NT2/D1 (cell line): Measurements from ENCODE around the gene PPOX.

ENCODE experiments used
- DNase-seq: peaks from one replicate; pipeline ENCODE4 v3.0.0-alpha.2; 2011; ENCODE audit warnings: low read depth, low spot score
- H3K27me3 ChIP-seq: 2 replicates; pipeline ENCODE4 v1.6.0; 2011; ENCODE audit warnings: mild to moderate bottlenecking; ENCODE audit not compliant: insufficient read length, insufficient read depth
- H3K36me3 ChIP-seq: 2 replicates; pipeline ENCODE4 v1.6.1; 2011; ENCODE audit warnings: mild to moderate bottlenecking, low read length, mixed read lengths; ENCODE audit not compliant: insufficient read depth, insufficient read length
- H3K4me1 ChIP-seq: 2 replicates; pipeline ENCODE4 v1.5.1; 2011; ENCODE audit not compliant: insufficient read depth, insufficient read length
- H3K4me3 ChIP-seq: 2 replicates; pipeline ENCODE4 v1.5.1; 2011; ENCODE audit warnings: low read depth; ENCODE audit not compliant: insufficient read length
- H3K9ac ChIP-seq: 2 replicates; pipeline ENCODE4 v1.6.0; 2011; ENCODE audit warnings: low read depth; ENCODE audit not compliant: insufficient read length
- H3K9me3 ChIP-seq: 2 replicates; pipeline ENCODE4 v1.5.1; 2011; ENCODE audit warnings: mild to moderate bottlenecking, low read length; ENCODE audit not compliant: insufficient read depth
- SUZ12 ChIP-seq: IDR thresholded peaks from 2 replicates; pipeline ENCODE4 v1.6.1; 2011; ENCODE audit not compliant: insufficient read length, insufficient read depth; ENCODE audit errors: extremely low read depth
- YY1 ChIP-seq: IDR thresholded peaks from 2 replicates; pipeline ENCODE4 v1.6.1; 2011; ENCODE audit not compliant: insufficient read length, insufficient read depth
- ZNF274 ChIP-seq: IDR thresholded peaks from 2 replicates; pipeline ENCODE4 v1.6.1; 2011; ENCODE audit warnings: mild to moderate bottlenecking, low read depth, low read length

PPOX gene

GRCh38 chr1:161200992-161201835, 35.0 kb downstream of the PPOX start:
- DNase-seq, result no peak
- TF ChIP-seq SUZ12 (no peak), YY1 (no peak), ZNF274 (no peak)
- no peaks in the 10 kb centered on the region for H3K27me3 ChIP-seq
- peak overlapping the region; percentile 96 for H3K9ac ChIP-seq
- H3K4me1 ChIP-seq, result peaks cover 42% of the 10 kb centered on the region
- H3K36me3 ChIP-seq, result peaks cover 35% of the 10 kb centered on the region
- H3K4me3 ChIP-seq, result peak overlapping the region; percentile 83
- H3K9me3 ChIP-seq, result no peaks in the 10 kb centered on the region

GRCh38 chr1:161201836-161202712, 35.8 kb downstream of the PPOX start, which contains the start of gene NDUFS2:
Gene NDUFS2, plus strand, starts transcription at chr1:161202367. Its CDS starts 19 bp downstream, at chr1:161202386.
- TF ChIP-seq SUZ12 (no peak), YY1 (peak; percentile 100)
- peaks cover 36% of the 10 kb centered on the region for H3K4me1 ChIP-seq
- H3K9ac ChIP-seq, result peak within 1 kb of the TSS; percentile 96
- DNase-seq, result peak; percentile 100
- H3K4me3 ChIP-seq, result peak within 1 kb of the TSS; percentile 83
- no peaks in the 10 kb centered on the region for H3K27me3 ChIP-seq
- H3K9me3 ChIP-seq, result no peaks in the 10 kb centered on the region
- H3K36me3 ChIP-seq, result peaks cover 39% of the 10 kb centered on the region

- peaks cover 8% of the 10 kb centered on the region for H3K4me1 ChIP-seq
Observed at GRCh38 chr1:161206411-161207140, 40.4 kb downstream of the PPOX start.

GRCh38 chr1:161207173-161207572, 40.9 kb downstream of the PPOX start:
- Histone ChIP-seq H3K36me3 (peaks cover 85% of the 10 kb centered on the region), H3K9ac (no peak overlapping the region), H3K4me1 (peaks cover 4% of the 10 kb centered on the region), H3K9me3 (no peaks in the 10 kb centered on the region), H3K4me3 (no peak overlapping the region), H3K27me3 (no peaks in the 10 kb centered on the region)
- TF ChIP-seq ZNF274, result no peak
- TF ChIP-seq SUZ12, result no peak
- TF ChIP-seq YY1, result no peak
- DNase-seq, result no peak

More at GRCh38 chr1:161206411-161207140, 40.4 kb downstream of the PPOX start:
- TF ChIP-seq SUZ12 (no peak), YY1 (no peak), ZNF274 (no peak)
- Histone ChIP-seq H3K4me3 (no peak overlapping the region), H3K9ac (no peak overlapping the region), H3K27me3 (no peaks in the 10 kb centered on the region), H3K9me3 (no peaks in the 10 kb centered on the region), H3K36me3 (peaks cover 79% of the 10 kb centered on the region)
- DNase-seq, result no peak

- H3K27me3 ChIP-seq, result no peaks in the 10 kb centered on the region
- no peak overlapping the region for H3K4me3 ChIP-seq
- H3K9ac ChIP-seq, result no peak overlapping the region
- H3K36me3 ChIP-seq, result peaks cover 93% of the 10 kb centered on the region
- no peak for TF ChIP-seq YY1
- TF ChIP-seq SUZ12, result no peak
- TF ChIP-seq ZNF274, result no peak
- DNase-seq, result peak; percentile 87
- peaks cover 2% of the 10 kb centered on the region for H3K4me1 ChIP-seq
- no peaks in the 10 kb centered on the region for H3K9me3 ChIP-seq
Observed at GRCh38 chr1:161209790-161210409, 43.7 kb downstream of the PPOX start.

GRCh38 chr1:161214369-161214768, 48.1 kb downstream of the PPOX start:
- Histone ChIP-seq H3K4me3 (no peak overlapping the region), H3K9me3 (no peaks in the 10 kb centered on the region), H3K9ac (no peak overlapping the region), H3K36me3 (peaks cover 63% of the 10 kb centered on the region), H3K27me3 (no peaks in the 10 kb centered on the region), H3K4me1 (peaks cover 16% of the 10 kb centered on the region)
- TF ChIP-seq ZNF274, result no peak
- TF ChIP-seq SUZ12, result no peak
- TF ChIP-seq YY1, result no peak
- no peak for DNase-seq
